GM18870 (cell line): ENCODE measurements around the gene SPRED2.
A peak's percentile ranks its signal among the peaks of the same experiment; 100 is the strongest.
"Not testable (repeated sequence)": the region's sequence is repeated elsewhere in the genome, so short reads cannot be mapped to it uniquely, and the experiment has no call there.

Experiments used
- ATAC-seq: cut with Tn5 transposase; IDR thresholded peaks from one replicate; pipeline ENCODE4 v1.9.1; 2021; ENCODE audit warnings: moderate library complexity; ENCODE audit not compliant: unreplicated experiment

Gene SPRED2

DNA sequence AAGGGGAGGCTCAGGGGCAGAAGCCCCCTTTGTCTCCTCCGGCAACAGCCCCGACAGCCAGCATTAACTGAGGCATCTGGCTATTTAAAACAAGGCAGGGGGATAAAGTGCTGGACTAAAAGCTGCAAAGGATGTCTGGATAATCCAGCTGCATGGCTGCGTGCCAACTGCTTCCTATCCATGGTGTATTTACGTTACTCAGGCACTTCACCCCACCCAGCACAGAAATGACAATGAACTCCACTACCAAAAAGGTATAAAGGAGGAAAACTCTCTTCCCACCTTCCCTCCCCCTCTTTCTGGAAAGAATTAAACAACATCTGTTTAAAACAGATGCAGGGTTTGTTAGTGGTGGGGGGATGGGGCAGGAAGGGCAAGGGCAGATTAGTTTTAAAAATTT is 82.5 kb downstream of the SPRED2 start:
- no peak for ATAC-seq

DNA sequence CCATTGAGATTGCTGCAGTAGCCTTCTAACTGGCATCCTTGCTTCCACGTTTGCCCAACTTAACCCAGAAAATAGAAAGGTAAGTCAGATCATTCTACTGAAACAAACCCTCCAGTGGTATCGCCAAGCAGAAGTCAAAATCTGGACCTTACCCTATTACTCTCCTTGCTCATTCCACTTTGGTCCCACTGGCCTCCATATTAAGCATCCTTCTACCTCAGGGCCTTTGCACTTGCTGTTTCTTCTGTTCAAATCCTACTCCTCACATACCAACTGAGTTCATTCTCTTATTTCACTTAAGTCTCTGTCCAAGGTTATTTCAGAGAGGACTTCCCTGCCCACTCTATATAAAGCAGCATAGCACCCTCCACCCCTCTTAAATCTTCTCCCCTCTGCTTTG is 84.5 kb downstream of the SPRED2 start:
- no peak for ATAC-seq

DNA sequence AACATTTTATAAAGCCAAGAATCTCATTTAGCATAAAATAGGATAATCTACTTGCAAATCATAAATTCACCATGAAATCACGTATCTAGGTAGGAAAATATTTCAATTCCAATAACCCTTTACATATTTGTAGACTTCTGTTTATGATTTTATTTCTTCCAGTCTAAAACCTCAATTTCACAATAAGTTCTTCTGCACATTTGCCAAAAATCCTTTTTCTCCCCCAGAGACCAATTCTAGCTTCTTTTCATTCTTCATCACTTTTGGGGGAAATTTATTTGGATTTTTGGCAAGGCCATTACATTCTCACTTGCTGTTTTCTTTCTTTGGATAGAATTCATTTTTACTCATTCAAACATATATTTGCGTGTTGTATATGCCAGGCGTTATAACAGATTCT is 86.8 kb downstream of the SPRED2 start:
- ATAC-seq = no peak

DNA sequence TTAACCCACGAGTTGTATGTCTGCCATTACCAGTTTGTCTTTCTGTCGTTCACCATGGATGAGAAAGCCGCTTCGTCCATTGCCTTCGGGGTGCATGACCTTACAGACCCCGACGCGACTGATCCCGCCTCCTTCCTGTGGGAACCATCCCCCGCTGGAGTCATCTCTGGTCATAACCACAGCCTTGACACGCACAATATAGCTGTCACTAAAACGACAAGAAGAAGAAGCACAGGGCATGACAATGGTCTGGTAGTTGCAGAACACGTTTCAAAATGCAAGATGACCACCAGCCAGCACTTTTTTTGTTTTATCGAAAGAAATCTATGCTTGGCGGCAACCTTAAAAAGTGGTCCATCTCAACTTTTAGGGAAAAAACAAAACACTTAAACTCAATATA is 87.7 kb downstream of the SPRED2 start:
- no peak for ATAC-seq

DNA sequence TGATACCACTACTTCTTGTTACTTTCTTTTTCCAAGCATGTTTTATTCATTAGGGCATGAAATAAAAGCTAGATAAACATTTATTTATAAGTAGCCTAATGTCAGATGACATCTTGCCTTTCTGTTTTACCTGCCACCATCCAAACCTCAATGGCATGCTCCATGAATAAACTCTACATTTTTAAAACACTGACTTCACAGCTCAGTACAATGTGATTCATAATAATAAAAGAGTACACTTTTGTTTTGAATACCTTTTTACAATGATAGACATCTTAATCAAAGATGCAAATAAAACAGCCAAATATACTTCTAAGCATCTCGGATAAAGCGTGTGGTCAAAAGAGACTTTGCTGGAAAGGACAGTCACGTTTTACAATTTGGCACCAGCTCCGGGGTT is 88.2 kb downstream of the SPRED2 start:
- ATAC-seq = no peak

DNA sequence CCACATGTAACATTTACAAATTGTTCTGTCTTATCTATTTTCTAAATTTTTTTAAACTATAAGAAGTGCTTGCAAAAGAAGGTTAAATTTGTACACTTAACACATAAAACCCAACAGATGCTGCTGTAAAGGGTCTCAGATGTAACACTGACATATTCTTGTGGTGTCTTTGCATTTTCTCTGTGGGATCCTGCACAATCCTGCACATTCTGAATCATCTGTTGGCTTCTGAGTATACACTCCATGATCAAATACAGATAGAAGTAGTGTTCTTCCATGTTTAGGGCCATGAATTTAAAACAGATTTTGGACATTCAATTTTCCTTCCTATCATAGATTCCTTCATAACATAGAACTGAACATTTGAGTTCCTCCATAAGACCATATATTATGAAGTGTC is 89.0 kb downstream of the SPRED2 start:
- ATAC-seq = no peak

DNA sequence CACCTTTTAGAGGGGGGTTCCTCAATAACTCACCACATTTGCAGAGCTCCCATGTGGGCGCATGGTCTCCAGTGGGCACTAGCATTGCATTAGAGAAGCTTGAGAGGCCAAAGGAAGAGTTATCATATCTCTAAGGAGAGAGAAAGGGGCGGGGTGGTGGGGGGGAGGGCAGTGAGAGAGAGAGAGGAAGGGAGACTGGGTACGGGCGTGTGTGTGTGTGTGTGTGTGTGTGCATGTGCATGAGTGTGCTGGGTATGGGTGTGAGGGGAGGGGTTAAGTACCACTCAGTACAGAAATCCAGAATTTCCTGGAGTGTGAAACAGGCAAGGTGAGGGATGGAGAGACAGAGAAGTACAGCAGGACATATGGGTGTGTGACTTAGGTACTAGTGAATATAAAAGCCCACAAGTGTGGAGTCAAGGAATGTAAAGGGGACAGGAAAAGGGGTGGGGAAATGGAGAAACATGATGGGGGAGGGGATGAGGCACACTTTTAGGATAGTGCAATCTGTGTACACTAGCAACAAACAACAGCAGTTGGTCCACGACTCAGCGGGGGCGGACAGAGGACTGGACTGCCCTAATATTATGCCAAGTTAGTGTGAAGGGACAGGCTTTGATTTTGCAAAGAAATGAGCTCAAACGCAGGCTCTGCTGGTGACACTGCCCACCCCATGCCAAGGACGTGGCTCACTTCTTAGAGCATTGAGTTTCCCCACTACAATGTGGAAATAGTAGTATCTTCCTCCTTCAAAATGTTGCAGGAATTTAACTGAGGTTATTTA is 91.3 kb downstream of the SPRED2 start:
- ATAC-seq = no peak

DNA sequence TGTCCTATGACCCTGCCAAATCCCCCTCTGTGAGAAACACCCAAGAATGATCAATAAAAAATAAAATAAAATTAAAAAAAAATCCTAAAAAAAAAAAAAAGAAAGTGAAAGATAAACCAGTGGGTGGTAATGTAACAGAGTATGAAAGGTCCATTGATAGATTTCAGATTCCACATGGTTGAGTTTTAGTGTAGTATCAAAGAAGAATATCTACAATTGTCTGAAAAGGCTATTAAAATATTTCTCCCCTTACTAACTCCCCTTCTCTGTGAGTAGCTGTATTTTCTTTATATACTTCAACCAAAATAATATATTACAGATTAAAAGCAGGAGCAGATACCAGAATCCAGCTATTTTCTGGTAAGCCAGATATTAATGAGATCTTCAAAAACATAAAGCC is 92.8 kb downstream of the SPRED2 start:
- ATAC-seq = no peak

DNA sequence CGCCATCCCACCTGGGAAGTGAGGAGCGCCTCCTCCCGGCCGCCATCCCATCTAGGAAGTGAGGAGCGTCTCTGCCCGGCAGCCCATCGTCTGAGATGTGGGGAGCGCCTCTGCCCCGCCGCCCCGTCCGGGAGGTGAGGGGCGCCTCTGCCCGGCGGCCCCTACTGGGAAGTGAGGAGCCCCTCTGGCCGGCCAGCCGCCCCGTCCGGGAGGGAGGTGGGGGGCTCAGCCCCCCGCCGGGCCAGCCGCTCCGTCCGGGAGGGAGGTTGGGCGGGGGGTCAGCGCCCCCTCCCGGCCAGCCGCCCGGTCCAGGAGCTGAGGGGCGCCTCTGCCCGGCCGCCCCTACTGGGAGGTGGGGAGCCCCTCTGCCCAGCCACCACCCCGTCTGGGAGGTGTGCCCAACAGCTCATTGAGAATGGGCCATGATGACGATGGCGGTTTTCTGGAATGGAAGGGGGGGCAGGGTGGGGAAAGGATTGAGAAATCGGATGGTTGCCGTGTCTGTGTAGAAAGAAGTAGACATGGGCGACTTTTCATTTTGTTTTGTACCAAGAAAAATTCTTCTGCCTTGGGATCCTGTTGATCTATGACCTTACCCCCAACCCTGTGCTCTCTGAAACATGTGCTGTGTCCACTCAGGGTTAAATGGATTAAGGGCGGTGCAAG is 93.4 kb downstream of the SPRED2 start:
- ATAC-seq = not testable (repeated sequence)

DNA sequence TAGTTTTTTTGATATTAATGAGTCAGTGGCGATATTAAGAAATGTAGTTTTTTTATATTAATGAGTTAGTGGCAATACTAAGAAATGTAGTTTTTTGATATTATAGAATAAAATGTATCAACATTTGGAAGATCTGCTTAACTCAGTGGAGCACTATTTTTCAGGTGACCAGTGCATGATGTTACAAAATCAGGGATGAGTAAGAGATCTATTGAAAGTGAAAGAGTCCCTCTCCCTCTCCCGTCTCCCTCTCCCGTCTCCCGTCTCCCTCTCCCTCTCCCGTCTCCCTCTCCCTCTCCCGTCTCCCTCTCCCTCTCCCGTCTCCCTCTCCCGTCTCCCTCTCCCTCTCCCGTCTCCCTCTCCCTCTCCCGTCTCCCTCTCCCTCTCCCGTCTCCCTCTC is 94.5 kb downstream of the SPRED2 start:
- not testable (repeated sequence) for ATAC-seq

DNA sequence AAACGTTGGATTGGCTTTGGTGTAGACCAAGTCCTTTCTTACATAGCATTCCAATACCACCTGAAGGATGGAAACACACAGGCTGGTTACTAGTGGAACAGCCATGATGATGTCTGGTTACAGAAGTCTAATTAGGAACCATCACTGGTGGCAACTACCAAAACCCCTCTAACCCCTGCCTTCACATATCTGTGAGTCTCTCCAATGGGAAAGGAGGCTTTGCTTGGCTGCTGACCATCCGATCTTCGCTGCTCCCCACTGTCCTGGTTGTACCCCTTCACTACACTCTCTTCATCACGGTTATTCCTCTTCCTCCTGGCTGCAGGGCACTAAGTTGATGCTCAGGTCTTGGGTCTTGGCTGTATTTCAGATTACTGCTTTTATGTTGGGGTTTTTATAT is 97.7 kb downstream of the SPRED2 start:
- no peak for ATAC-seq

DNA sequence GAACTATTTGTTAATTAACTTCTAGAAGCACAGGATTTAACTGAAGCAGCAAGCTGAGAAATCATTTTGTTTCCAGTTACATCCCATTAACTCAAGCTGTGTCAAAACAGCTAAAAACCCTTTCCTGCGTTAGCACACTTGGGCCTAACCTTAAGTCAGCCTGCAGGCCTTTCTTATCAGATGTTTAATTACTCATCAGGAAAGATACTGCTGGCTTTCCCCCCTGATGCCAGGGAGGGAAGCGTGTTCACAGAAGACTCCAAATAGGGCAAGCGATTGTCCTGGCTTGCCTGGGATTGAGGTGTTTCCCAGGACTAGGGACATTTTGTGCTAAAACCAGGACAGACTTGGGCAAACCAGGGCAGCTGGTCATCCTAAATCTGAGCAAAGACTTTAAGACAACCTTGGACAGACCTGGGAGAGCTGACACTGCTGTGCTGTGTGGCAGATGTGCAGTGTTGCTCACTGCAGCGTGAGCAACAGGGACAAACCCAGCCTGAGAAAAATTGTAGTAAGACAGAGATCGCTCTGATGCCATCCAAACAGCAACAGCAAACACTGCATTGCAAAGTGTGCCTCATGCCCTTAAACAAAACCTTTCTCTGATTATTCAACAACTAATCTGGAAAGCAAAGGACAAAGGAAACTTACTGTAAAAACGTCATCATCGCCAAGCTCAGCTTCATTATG is 100.9 kb downstream of the SPRED2 start:
- ATAC-seq = no peak

DNA sequence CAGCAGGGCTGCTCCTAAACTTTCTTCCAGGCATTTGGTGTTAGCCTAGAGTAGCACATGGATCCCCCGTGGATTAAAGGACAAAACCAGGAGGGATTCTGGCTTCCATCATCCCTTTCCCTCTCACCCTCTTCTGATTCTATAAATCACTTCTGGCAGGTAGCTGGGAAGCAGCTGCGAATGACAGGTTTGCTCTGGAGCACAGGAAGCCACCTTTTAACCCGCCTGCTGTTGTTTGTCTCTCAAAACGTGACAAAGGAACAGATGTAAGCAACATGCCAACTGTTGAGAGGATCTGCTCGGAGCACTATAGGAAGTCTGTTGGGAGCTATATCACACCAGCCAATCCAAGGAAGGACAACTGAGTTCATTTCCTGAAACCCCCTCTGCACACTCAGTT is 102.9 kb downstream of the SPRED2 start:
- ATAC-seq = no peak

DNA sequence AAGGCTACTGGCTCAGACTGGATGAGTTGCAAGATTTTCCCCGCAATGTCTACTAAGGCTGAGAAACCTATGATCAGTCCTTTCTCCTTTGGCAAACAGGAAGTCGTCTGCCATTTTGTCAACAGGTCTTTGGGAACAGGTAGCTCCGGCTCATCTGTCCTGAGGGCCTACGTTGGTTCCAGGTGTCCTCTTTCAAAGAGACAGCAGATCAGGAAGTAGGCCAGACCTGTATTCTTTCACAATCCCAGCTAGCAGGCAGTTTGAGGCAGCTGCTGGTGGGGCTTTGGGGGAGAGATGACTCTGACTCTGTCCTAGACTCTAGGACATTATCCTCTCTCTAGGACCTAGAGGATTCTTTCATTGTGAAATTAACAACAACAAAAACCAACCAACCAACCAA is 106.1 kb downstream of the SPRED2 start:
- no peak for ATAC-seq

DNA sequence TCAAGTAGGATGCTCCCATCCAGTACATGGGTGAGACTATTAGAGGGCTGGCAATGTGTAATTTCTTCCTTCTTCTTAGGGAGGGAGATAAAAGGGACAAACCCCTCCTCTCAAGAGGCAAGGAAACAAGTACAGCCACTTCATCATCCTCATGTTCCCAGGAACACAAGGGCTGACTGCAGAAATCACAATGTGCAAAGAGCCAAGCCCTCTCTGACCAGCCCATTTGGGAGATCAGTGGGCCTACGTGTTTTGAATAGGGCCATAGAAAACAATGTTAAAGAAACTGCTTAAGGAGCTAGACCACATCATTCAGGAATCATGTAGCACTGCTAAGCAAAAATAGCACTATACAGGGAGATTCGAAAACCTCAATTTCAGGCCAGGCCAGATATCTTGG is 107.3 kb downstream of the SPRED2 start:
- no peak for ATAC-seq

DNA sequence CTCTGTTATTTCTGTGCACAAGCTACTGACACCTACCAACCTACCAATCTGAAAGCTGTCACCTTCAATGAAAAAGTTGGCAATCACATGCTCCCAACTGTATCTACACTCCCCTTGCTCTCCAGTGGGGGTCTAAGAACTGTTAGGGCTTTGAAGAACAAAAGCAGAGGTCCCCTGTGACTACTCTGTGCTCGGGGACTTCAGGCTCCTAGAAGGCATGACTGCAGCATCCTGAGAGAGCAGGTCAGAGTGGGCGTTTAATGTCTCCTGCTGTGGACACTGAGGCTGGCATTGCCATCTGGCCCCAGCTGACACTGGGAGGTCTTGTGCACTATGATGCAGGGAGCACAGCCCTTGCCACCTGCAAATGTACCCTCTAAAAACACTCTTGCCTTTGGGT is 111.5 kb downstream of the SPRED2 start:
- no peak for ATAC-seq

DNA sequence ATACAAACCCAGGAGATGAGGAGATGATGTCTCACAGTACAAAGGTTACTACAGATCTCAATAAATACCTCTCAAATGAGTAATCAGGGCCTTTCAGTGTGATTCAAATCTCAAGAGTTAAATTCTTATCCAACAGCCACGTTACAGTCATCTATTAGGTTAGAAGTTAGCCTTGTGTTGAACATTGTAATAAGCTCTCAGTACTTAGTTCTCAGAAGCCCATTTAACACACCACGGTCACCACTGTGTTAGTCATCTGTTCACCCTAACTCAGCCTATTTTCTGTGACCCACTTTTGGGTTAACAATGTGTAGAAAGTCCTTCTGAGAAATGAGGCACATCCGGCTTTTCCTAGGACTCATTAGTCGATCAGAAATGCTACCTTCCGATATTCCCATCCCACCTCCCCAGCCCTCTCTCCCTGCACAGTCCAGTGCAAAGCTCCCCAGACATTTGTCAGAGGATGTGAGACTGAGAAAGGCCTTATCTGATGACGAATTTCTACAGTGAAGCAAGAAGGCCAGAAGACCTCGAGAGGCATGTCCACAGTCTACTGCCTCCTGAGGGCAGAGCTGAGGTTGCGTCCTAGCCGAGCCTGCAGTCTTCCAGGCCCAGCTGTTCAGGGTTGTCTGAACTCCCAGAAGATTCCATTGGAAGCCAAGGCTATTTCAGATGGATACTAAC is 112.2 kb downstream of the SPRED2 start:
- peak; percentile 75 for ATAC-seq

DNA sequence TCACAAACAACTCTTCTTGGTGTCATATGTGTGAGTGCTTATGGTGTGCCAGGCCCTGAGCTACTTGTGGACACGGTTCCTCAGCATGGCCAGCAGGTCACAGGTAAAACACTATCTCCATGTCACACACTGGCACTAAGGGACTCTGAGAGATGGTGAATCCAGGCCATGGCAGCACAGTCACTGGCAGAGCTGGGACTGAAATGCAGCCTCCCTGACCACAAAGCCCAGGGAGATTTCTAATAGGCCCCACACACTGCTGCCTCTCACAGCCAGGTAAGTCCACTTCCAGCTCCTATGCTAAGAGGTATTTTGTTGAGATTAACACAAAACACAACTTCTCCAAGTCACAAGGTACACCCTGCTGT is 112.7 kb downstream of the SPRED2 start:
- no peak for ATAC-seq

DNA sequence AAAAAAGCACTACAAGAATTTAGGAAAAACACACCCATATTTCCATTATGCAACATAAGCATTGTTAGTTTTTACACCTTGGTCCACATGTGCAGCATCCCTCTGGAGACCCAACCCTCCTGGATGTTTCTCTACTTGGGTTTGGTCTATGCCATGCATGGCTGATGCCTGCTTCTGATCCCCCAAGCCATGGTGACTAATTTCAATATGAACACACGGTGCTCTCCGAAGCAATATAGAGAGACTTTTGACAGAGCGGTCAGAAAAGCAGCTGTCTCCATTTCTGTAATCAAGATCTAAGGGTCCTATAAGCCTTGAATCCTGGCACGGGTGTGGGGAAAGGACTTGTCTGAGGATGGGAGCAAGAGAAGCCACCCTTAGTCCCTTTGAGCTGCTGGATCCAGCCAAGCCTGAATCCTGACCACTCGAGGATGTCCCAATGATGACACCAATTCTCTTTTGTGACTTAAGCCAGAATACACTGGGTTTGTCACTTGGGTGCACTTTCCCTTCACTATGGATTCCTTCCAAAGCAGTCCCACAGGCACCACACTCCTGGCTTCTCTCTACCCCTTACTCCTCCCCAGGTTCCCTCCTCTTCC is 113.2 kb downstream of the SPRED2 start:
- ATAC-seq = no peak

DNA sequence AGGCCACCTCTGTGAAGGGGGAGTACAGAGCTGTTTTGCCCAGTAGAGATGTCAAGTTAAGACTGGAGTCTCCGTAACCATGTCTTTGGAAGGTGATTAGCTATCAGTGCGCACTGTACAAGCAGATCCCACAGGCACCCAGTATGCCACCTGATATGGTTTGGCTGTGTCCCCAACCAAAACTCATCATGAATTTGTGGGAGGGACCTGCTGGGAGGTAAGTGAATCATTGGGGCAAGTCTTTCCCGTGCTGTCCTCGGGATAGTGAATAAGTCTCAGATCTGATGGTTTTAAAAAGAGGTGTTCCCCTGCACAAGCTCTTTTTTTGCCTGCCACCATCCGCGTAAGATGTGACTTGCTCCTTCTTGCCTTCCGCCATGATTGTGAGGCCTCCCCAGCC is 114.6 kb downstream of the SPRED2 start:
- no peak for ATAC-seq

DNA sequence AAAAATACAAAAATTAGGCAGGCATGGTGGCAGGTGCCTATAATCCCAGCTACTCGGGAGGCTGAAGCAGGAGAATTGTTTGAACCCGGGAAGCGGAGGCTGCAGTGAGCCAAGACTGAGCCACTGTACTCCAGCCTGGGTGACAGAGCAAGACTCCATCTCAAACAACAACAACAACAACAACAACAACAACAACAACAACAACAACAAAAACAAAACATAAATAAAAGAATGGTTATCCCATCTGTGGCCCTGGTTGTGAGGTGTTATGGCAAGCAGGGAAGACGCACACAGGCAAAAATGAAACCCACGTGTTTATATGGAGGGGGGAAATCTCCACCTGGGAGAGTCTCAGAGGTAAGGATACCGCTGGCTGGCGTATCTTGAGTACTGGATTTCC is 115.0 kb downstream of the SPRED2 start:
- not testable (repeated sequence) for ATAC-seq
